NCI-H1048 (cell line): Measurements from ENCODE around the gene ZNF628.
"Not testable (repeated sequence)": the region's sequence is repeated elsewhere in the genome, so short reads cannot be mapped to it uniquely, and the experiment has no call there.

Experiments used
- DNase-seq: peaks from one replicate; lab custom pipeline; 2025; lab: John Stamatoyannopoulos, UW

Gene ZNF628

GRCh38 chr19:55484593-55485438 lies 8.4 kb downstream of the ZNF628 start, which contains the start of gene NAT14:
TSS of gene NAT14 (plus strand) at chr19:55485188. CDS start at chr19:55485709, 521 bp downstream.
- DNase-seq = no peak

GRCh38 chr19:55485439-55486011 lies 9.1 kb downstream of the ZNF628 start:
- DNase-seq = no peak

GRCh38 chr19:55486043-55486970 lies 9.9 kb downstream of the ZNF628 start:
- no peak for DNase-seq

- DNase-seq = no peak
These were observed 10.8 kb downstream of the ZNF628 start for GRCh38 chr19:55486971-55487923.

- no peak for DNase-seq
These were observed 11.7 kb downstream of the ZNF628 start, which contains the start of gene SSC5D for GRCh38 chr19:55487924-55488687. TSS of gene SSC5D (plus strand) at chr19:55488436. CDS start at chr19:55488590, 154 bp downstream.

- no peak for DNase-seq
These were observed 12.7 kb downstream of the ZNF628 start for GRCh38 chr19:55488986-55489710.

GRCh38 chr19:55489711-55490477 lies 13.5 kb downstream of the ZNF628 start:
- no peak for DNase-seq

- no peak for DNase-seq
These were observed 14.3 kb downstream of the ZNF628 start for GRCh38 chr19:55490478-55491432.

- no peak for DNase-seq
These were observed 15.3 kb downstream of the ZNF628 start for GRCh38 chr19:55491546-55492360.

GRCh38 chr19:55492362-55492944 lies 16.0 kb downstream of the ZNF628 start:
- no peak for DNase-seq

- no peak for DNase-seq
These were observed 16.7 kb downstream of the ZNF628 start for GRCh38 chr19:55493052-55493644.

GRCh38 chr19:55493645-55494171 lies 17.3 kb downstream of the ZNF628 start:
- no peak for DNase-seq

- DNase-seq = no peak
These were observed 17.9 kb downstream of the ZNF628 start for GRCh38 chr19:55494172-55494761.

GRCh38 chr19:55495646-55496349 lies 19.4 kb downstream of the ZNF628 start:
- DNase-seq = no peak

GRCh38 chr19:55496820-55497219 lies 20.4 kb downstream of the ZNF628 start:
- DNase-seq = not testable (repeated sequence)
